ENCODE measurements around the gene DHPS.
"Not testable (repeated sequence)": the region's sequence is repeated elsewhere in the genome, so short reads cannot be mapped to it uniquely, and the experiment has no call there.

Gene DHPS

GRCh38 chr19:12670159-12670928 lies 11.3 kb downstream of the DHPS start:
- no peak for DNase-seq

GRCh38 chr19:12669270-12670158 lies 12.2 kb downstream of the DHPS start:
- peak; percentile 69 for DNase-seq

- no peak for DNase-seq
These were observed 12.8 kb downstream of the DHPS start for GRCh38 chr19:12668932-12669269.

GRCh38 chr19:12668346-12668745 lies 13.3 kb downstream of the DHPS start:
- DNase-seq, result no peak

GRCh38 chr19:12667731-12668302 lies 13.9 kb downstream of the DHPS start:
- DNase-seq, result no peak

- no peak for DNase-seq
These were observed 15.2 kb downstream of the DHPS start, which contains the start of the genes MAN2B1 and WDR83 for GRCh38 chr19:12666265-12667048. TSS of gene MAN2B1 (minus strand) at chr19:12666742. CDS start at chr19:12666701, 41 bp downstream. TSS of gene WDR83 (plus strand) at chr19:12666807. CDS start at chr19:12669791, 2,984 bp downstream.

GRCh38 chr19:12665671-12666264 lies 15.9 kb downstream of the DHPS start:
- DNase-seq, result no peak

GRCh38 chr19:12665281-12665573 lies 16.5 kb downstream of the DHPS start:
- DNase-seq, result no peak

GRCh38 chr19:12664406-12665280 lies 17.0 kb downstream of the DHPS start:
- DNase-seq, result no peak

- DNase-seq, result no peak
These were observed 20.7 kb downstream of the DHPS start for GRCh38 chr19:12660980-12661379.

GRCh38 chr19:12657966-12658365 lies 23.7 kb downstream of the DHPS start:
- no peak for DNase-seq

GRCh38 chr19:12656899-12657571 lies 24.6 kb downstream of the DHPS start:
- DNase-seq, result no peak

GRCh38 chr19:12655546-12655945 lies 26.1 kb downstream of the DHPS start:
- no peak for DNase-seq

- DNase-seq, result no peak
These were observed 29.5 kb downstream of the DHPS start for GRCh38 chr19:12652219-12652618.

GRCh38 chr19:12649941-12650340 lies 31.7 kb downstream of the DHPS start:
- DNase-seq, result no peak

- no peak for DNase-seq
These were observed 33.6 kb downstream of the DHPS start for GRCh38 chr19:12648088-12648487.

- no peak for DNase-seq
These were observed 34.1 kb downstream of the DHPS start for GRCh38 chr19:12647490-12648071.

- DNase-seq, result no peak
These were observed 34.6 kb downstream of the DHPS start for GRCh38 chr19:12647047-12647446.

- DNase-seq, result no peak
These were observed 35.1 kb downstream of the DHPS start for GRCh38 chr19:12646551-12646950.

- DNase-seq, result not testable (repeated sequence)
These were observed 38.0 kb downstream of the DHPS start for GRCh38 chr19:12643716-12644115.

GRCh38 chr19:12642506-12642905 lies 39.2 kb downstream of the DHPS start:
- DNase-seq, result no peak
